ENCODE measurements around the gene LDLRAD1. TPM values are rescaled to one million over a fixed set of nuclear protein-coding genes. Genes with fewer than 3 reads are reported as not detected.

Gene LDLRAD1, protein sequence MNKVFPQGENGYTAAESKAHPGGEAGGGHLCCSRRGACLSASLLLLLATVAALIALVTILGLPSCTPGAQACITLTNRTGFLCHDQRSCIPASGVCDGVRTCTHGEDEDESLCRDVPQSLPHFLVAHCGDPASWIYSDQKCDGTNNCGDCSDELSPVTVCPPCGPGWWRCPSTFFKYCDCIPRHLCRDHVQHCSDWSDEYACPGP
- total RNA-seq: not detected in 2 replicates

DNA sequence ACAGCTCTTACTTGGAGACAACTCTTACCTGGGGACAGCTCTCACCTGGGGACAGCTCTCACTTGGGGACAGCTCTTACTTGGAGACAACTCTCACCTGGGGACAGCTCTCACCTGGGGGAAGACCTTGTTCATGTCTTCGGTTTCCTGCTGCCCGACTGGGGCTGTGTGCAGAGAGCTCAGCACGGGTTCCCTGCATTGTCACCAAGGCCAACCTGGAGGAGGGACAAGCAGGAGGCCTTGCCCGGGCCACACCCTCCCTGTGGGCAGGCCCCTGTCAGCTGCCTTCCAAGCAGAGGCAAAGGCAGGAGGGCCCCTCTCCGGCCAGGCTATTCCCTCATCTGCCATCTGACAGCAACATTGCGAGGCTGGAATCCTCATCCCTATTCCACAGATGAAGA lies at the start of gene LDLRAD1:
TSS of gene LDLRAD1 (minus strand) at position 208 of the 400 bp plus-strand sequence. CDS start at position 134, 74 bp downstream.
- DNase-seq (ENCODE audit: low read depth): no peak
- Histone ChIP-seq H3K27me3 (ENCODE audit: control insufficient read depth, insufficient read depth, low read length) (peaks cover 28% of the 10 kb centered on the region), H3K4me3 (ENCODE audit: low read depth, low read length) (no peak within 1 kb of the TSS), H3K36me3 (ENCODE audit: control insufficient read depth, insufficient read depth, low read length) (no peaks in the 10 kb centered on the region)
- TF ChIP-seq, protein P1, sequence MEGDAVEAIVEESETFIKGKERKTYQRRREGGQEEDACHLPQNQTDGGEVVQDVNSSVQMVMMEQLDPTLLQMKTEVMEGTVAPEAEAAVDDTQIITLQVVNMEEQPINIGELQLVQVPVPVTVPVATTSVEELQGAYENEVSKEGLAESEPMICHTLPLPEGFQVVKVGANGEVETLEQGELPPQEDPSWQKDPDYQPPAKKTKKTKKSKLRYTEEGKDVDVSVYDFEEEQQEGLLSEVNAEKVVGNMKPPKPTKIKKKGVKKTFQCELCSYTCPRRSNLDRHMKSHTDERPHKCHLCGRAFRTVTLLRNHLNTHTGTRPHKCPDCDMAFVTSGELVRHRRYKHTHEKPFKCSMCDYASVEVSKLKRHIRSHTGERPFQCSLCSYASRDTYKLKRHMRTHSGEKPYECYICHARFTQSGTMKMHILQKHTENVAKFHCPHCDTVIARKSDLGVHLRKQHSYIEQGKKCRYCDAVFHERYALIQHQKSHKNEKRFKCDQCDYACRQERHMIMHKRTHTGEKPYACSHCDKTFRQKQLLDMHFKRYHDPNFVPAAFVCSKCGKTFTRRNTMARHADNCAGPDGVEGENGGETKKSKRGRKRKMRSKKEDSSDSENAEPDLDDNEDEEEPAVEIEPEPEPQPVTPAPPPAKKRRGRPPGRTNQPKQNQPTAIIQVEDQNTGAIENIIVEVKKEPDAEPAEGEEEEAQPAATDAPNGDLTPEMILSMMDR (IDR thresholded peaks at IDR 0.05; ENCODE audit: insufficient read depth, low read length, poor library complexity, severe bottlenecking): no peak

DNA sequence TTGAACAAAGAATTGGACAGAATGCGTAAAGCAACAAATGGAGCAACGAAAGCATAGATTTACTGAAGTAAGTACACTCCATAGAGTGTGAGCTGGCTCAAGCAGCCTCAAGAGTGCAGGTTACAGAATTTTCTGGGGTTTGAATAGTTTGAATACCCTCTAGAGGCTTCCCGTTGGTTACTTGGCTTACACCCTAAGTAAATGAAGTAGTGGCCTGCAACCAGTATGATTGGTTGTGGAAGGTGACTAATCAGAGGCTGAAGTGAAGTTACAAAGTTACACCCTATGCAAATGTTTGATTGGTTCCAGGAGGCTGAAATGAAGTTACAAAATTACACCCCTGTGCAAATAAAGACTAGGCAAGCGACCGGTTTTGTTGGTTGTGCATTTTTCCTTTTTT lies 46.3 kb upstream of the LDLRAD1 start:
- TF ChIP-seq, protein P1 (IDR thresholded peaks at IDR 0.05; ENCODE audit: insufficient read depth, low read length, poor library complexity, severe bottlenecking): no peak

DNA sequence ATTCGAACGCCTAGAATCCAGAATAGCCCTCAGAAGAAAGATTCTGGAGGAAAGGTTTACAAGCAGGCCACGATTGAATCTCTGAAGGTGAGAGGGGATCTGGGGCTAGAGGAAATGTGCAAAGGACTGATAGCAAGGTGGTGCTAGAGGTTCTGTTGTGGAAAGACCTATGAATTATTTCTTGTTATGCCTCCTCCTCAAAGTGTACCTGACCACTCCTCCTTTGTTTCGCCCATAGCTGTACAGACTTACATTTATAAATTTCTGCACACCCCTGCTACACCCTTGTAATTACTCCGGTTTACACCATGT lies 36.4 kb upstream of the LDLRAD1 start:
- DNase-seq (ENCODE audit: low read depth): no peak
- Histone ChIP-seq H3K27me3 (ENCODE audit: control insufficient read depth, insufficient read depth, low read length) (no peaks in the 10 kb centered on the region), H3K4me3 (ENCODE audit: low read depth, low read length) (peak overlapping the region; percentile 63), H3K36me3 (ENCODE audit: control insufficient read depth, insufficient read depth, low read length) (no peaks in the 10 kb centered on the region)
- TF ChIP-seq, protein P1 (IDR thresholded peaks at IDR 0.05; ENCODE audit: insufficient read depth, low read length, poor library complexity, severe bottlenecking): no peak

More for the DNA sequence above, 46.3 kb upstream of the LDLRAD1 start:
- Histone ChIP-seq H3K27me3 (ENCODE audit: control insufficient read depth, insufficient read depth, low read length) (no peaks in the 10 kb centered on the region), H3K36me3 (ENCODE audit: control insufficient read depth, insufficient read depth, low read length) (no peaks in the 10 kb centered on the region), H3K4me3 (ENCODE audit: low read depth, low read length) (no peak overlapping the region)
- no peak for DNase-seq (ENCODE audit: low read depth)

DNA sequence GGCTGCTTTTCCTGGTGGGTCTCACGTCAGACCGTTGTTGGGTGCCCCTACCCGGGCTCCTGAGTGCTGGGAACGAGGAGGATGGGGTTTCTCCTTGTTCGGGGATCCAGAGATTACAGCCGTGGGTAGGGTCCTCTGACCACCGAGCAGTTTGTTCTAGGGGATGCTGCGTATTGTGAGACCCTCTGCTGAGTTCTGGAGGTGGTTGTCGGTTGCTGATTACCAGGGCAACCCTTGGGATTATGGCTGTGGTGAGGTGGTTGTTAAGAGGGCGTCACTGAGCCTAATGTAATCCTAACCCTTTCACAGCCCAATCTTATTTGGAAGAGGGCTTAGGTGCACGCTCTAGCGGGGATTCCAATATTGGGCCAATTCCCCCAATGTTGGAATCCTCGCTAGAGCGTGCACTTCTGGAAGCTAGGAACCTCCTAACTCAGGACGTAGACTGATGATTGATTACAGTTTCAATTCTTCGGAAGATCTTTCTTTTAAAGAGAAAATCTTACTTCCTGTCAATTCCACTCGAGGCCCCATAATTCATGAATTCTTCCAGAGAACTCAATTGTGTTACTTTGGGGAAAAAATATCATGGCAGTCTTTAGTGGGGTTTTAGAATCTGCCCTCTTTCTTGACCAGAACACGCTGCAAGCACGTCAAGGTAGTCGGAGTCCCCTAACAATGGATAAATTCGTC lies 35.9 kb upstream of the LDLRAD1 start:
- DNase-seq (ENCODE audit: low read depth): no peak
- H3K27me3 ChIP-seq (ENCODE audit: control insufficient read depth, insufficient read depth, low read length): no peaks in the 10 kb centered on the region
- TF ChIP-seq, protein P1 (IDR thresholded peaks at IDR 0.05; ENCODE audit: insufficient read depth, low read length, poor library complexity, severe bottlenecking): no peak
- H3K36me3 ChIP-seq (ENCODE audit: control insufficient read depth, insufficient read depth, low read length): no peaks in the 10 kb centered on the region
- peak overlapping the region; percentile 63 for H3K4me3 ChIP-seq (ENCODE audit: low read depth, low read length)

DNA sequence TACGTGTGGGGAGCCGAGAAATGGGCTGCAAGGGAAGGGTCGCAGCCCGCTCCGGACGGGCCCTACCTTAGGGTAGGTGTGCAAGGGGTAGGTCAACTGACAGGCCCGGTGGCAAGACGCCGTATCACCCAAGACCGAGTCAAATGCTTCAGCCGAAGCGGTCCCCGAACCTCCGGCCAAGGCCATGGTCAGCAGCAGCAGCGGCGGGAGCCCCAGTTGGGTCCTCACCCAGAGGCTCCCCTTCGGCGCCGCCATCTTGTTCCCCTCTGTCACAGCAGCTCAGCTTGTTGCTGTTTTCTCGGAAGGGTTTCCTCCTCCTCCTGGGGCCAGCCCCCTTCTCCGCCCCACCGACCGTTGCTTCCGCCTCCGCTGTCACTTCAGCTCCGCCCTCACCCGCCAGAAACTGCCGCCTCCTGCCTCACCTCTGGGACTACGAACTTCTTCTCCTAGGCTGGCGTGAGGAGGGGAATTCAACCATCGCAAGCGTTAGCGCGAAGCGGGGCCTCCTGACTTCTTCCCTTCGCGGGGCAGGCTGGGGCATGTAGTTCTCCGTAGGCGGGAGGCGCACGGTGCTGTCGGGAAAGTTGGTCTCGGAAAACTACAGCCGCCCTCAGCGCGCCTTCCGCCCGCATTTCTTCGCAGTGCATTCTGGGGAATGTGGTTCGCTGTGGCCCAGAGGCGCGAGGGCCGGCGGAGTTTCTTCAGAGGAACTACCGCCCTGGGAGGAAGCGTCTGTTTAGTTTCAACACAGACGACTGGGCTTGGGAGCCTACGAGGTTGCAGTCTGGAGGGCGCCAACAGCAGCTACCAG lies 35.2 kb upstream of the LDLRAD1 start, which contains the start of the genes TCEANC2 and TMEM59:
TSS of gene TCEANC2 (plus strand) at position 675 of the 811 bp plus-strand sequence. CDS start 815 bp downstream, outside the sequence.
TSS of gene TMEM59 (minus strand) at position 271 of the 811 bp plus-strand sequence. CDS start at position 255, 16 bp downstream.
- H3K27me3 ChIP-seq (ENCODE audit: control insufficient read depth, insufficient read depth, low read length): no peaks in the 10 kb centered on the region
- H3K4me3 ChIP-seq (ENCODE audit: low read depth, low read length): peak within 1 kb of the TSS; percentile 63
- TF ChIP-seq, protein P1 (IDR thresholded peaks at IDR 0.05; ENCODE audit: insufficient read depth, low read length, poor library complexity, severe bottlenecking): no peak
- no peaks in the 10 kb centered on the region for H3K36me3 ChIP-seq (ENCODE audit: control insufficient read depth, insufficient read depth, low read length)
- peak; percentile 97 for DNase-seq (ENCODE audit: low read depth)
